ENCODE data around the gene BRIP1.

Gene BRIP1

DNA sequence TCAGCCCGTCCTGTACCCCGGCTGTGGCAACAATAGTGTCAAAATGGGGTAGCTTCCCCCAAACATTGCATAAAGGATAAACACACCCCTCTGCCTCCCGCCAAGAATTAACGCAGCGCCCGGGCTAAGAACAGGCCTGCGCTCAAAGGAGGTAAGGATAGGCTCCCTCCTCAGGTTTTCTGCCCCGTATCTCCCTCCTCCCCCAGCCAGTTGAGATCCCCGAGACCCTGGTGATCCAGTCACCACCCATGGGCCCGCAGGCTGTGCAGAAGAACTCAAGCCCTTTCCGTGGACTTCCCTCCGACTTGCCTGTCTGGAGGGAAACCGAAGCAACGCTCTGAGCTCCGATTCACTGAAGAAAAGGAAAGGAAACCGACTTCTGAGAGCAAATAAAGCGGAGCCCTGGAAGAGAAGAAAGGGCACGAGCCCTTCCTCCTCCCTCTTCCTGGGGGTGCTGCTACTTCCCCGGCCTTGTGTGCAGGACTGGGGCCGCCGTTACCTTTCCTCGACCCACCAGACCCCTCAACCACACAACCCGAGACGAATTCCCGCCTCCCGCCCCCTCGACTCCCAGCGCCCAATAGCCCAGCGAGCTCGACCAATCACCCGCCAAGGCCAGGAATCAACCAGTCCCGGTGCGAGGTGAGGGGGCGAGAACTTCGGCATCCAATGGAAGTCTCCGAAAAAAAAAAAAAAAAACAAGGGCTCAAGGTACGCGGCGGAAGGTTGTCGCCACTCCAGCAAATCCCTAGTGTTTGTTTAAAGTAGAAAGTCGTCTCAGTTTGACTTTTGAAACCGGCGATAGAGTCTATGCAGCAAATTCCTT lies at the start of gene BRIP1:
Gene BRIP1 (minus strand): TSS at position 554 of the 826 bp plus-strand sequence. CDS start 1,989 bp downstream, outside the sequence.
- H3K4me3 ChIP-seq (ENCODE audit: low read length): peak within 1 kb of the TSS; percentile 79
- TF ChIP-seq, protein P1, sequence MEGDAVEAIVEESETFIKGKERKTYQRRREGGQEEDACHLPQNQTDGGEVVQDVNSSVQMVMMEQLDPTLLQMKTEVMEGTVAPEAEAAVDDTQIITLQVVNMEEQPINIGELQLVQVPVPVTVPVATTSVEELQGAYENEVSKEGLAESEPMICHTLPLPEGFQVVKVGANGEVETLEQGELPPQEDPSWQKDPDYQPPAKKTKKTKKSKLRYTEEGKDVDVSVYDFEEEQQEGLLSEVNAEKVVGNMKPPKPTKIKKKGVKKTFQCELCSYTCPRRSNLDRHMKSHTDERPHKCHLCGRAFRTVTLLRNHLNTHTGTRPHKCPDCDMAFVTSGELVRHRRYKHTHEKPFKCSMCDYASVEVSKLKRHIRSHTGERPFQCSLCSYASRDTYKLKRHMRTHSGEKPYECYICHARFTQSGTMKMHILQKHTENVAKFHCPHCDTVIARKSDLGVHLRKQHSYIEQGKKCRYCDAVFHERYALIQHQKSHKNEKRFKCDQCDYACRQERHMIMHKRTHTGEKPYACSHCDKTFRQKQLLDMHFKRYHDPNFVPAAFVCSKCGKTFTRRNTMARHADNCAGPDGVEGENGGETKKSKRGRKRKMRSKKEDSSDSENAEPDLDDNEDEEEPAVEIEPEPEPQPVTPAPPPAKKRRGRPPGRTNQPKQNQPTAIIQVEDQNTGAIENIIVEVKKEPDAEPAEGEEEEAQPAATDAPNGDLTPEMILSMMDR (IDR thresholded peaks at IDR 0.05; ENCODE audit: insufficient read depth, low read depth, low read length, missing control alignments): no peak
- DNase-seq (ENCODE audit: low read depth): peak; percentile 95

DNA sequence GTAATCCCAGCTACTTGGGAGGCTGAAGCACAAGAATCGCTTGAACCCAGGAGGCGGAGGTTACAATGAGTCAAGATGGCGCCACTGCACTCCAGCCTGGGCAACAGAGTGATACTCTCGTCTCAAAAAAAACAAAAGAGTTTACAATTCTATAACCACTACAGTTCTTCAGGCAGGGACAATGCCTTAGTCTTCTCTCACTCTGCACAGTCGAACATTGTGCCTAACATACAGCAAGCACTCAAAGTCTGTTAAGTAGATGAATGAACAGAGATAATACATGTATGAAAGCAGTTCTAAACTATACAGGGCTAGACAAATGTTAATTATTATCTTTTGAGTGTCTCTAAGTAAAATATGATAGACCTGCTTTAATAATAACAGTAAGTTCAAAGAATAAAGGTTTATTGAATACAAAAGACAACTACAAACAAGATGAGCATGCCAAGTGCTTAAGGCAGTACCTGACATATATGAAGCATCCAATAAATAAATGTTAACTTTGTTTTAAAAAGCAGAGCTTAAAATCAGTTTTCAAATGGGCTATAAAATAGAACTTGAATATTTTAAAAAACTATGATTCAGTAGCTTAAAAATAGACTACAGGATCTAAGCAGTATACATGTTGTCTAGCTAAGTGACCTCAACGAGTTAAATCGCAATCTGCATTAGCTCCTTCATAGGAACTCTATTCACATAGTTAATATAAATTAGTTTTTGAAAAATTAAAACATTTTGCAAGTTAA lies 45.1 kb upstream of the BRIP1 start:
- H3K4me3 ChIP-seq (ENCODE audit: low read length): no peak overlapping the region
- TF ChIP-seq, protein P1 (IDR thresholded peaks at IDR 0.05; ENCODE audit: insufficient read depth, low read depth, low read length, missing control alignments): no peak
- DNase-seq (ENCODE audit: low read depth): no peak

DNA sequence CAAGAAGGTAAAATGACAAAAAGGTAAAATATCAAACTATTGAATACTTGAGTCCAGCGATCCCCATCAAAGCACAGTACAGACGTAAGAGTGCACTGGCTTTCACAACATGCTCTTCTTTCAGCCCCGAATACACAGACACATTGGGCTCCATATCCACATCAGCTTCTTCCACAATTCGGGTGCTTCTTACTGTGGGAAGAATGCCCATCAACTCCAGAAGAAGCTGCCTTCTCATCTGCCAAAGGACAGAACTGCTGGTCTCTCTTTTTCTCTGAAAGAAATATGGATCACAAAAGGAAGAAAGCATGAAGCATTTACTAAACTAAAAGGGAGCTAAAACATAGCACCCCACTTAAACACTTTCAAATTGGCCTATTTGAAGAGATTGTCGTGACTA lies 44.0 kb upstream of the BRIP1 start:
- no peak for DNase-seq (ENCODE audit: low read depth)
- TF ChIP-seq, protein P1 (IDR thresholded peaks at IDR 0.05; ENCODE audit: insufficient read depth, low read depth, low read length, missing control alignments): no peak
- no peak overlapping the region for H3K4me3 ChIP-seq (ENCODE audit: low read length)

DNA sequence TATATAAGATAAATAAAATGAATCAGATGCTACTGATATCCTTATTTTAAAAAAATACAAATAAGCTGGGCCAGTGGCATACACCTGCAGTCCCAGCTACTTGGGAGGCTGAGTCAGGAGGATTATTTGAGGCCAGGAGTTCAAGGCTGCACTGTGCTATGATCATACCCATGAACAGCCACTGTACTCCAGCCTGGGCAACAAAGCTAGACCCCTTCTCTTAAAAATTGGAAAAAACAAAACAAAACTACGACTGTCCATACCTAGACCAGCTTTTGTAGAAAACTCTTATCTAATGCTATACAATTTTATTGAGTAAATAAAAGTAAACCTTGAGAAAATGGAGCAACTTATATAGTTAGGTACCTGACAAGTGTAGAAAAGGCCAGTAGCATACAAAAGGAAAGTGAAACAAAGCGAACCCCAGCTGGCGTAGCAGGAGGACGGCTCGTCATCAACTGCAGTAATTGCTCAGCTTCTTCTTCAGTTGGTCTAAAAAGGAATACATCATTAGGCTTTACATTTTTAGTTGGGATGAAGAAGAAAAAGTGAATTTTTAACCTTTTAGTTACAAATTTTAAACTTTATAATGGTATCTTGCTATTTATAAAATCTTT lies 40.9 kb upstream of the BRIP1 start:
- TF ChIP-seq, protein P1 (IDR thresholded peaks at IDR 0.05; ENCODE audit: insufficient read depth, low read depth, low read length, missing control alignments): no peak
- DNase-seq (ENCODE audit: low read depth): no peak
- H3K4me3 ChIP-seq (ENCODE audit: low read length): no peak overlapping the region

DNA sequence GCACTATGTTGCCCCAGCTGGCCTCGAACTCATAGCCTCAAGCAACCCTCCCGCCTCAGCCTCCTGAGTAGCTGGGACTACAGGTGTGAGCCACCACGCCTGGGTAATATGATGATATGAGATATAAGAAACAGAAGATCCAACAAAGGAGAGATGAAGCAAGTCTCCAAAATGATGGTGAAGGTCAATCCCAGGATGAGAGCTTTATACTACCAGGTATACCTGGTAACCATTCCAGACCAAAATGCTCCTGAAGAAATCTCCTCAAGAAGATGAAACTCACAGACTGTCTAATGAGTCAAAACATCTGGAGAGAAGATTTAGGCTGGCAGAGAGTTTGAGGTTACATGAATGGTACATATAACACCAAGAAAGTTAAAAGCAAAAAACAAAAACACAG lies 39.9 kb upstream of the BRIP1 start:
- TF ChIP-seq, protein P1 (IDR thresholded peaks at IDR 0.05; ENCODE audit: insufficient read depth, low read depth, low read length, missing control alignments): no peak
- H3K4me3 ChIP-seq (ENCODE audit: low read length): no peak overlapping the region
- no peak for DNase-seq (ENCODE audit: low read depth)

DNA sequence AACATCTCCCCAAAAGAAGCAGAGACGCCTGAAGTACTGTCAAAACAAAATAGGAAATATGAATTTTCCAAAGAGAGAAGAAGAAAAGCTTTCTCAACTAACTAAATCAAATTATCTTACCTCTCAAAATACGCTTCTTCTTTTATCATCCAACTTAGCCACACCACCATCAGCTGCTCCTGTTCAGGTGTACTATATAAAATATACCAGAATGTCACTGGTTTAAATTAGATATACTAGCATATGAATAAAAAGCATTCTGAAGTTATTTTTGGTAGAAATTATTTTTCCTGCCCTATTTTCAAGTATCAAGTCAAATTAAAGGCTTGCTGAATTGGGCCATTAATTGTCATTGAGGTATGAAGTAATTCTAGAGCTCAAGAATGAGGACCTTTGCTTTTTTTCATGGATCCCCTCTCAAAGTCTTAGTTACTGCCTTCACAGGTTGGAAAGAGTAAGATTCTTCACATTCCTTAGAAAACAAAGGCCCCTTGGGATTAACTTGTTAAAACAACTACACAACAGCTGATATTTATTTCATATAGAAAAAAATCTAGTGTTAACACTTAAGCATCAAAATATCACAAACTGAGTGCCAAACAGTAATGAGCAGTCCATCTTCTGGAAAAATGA lies 34.3 kb upstream of the BRIP1 start:
- TF ChIP-seq, protein P1 (IDR thresholded peaks at IDR 0.05; ENCODE audit: insufficient read depth, low read depth, low read length, missing control alignments): no peak
- DNase-seq (ENCODE audit: low read depth): no peak
- no peak overlapping the region for H3K4me3 ChIP-seq (ENCODE audit: low read length)

All from epithelial cell of esophagus (primary cell).